Heart left ventricle (tissue), 16 donors: ENCODE data around the gene RSPH10B2. TPM values are rescaled to one million over a fixed set of nuclear protein-coding genes. Genes with fewer than 3 reads are reported as not detected.
"Not testable (repeated sequence)": the region's sequence is repeated elsewhere in the genome, so short reads cannot be mapped to it uniquely, and the experiment has no call there.

ENCODE experiments used
- ATAC-seq, 4 donors: fragments of 200-7000 bp; cut with Tn5 transposase; one replicate each; pipeline ENCODE4 v1.9.1; 2020 to 2022; ENCODE audit warnings: moderate library complexity in 4 of 4, mild to moderate bottlenecking in 3 of 4, moderate number of reproducible peaks in 1 of 4
- DNase-seq, 5 donors: peaks; one replicate each; pipeline ENCODE4 v3.0.0-alpha.2; 2020
- H3K27ac ChIP-seq, 12 donors: fragments of 200-600 bp; sonication (generic) in 4 of 12; one replicate each; pipeline versions ENCODE4 v1.5.0 to v1.8.0; 2016 to 2022; ENCODE audit warnings: mild to moderate bottlenecking in 2 of 12
- H3K27me3 ChIP-seq, 9 donors: fragments of 200-600 bp; sonication (generic) in 2 of 9; one replicate each; pipeline versions ENCODE4 v1.5.1 to v1.8.0; 2016 to 2022; ENCODE audit warnings: mild to moderate bottlenecking in 3 of 9
- H3K36me3 ChIP-seq, 9 donors: fragments of 200-600 bp; sonication (generic) in 2 of 9; one replicate each; pipeline versions ENCODE4 v1.5.0 to v1.8.0; 2018 to 2022; ENCODE audit warnings: mild to moderate bottlenecking in 2 of 9
- H3K4me1 ChIP-seq, 12 donors: fragments of 200-600 bp; sonication (generic) in 4 of 12; one replicate each; pipeline versions ENCODE4 v1.5.0 to v1.8.0; 2016 to 2022; ENCODE audit warnings: mild to moderate bottlenecking in 3 of 12
- H3K4me3 ChIP-seq, 12 donors: fragments of 200-600 bp; sonication (generic) in 4 of 12; one replicate each; pipeline versions ENCODE4 v1.5.0 to v1.8.0; 2017 to 2022; ENCODE audit warnings: mild to moderate bottlenecking in 9 of 12, moderate library complexity in 4 of 12
- H3K9me3 ChIP-seq, 12 donors: fragments of 200-600 bp; sonication (generic) in 4 of 12; one replicate each; pipeline versions ENCODE4 v1.5.0 to v1.8.0; 2016 to 2022; ENCODE audit warnings: mild to moderate bottlenecking in 1 of 12
- CTCF ChIP-seq, 12 donors: fragments of 200-600 bp; sonication (generic) in 4 of 12; IDR thresholded peaks; one replicate each; pipeline versions ENCODE4 v1.5.0 to v1.8.0; 2018 to 2022; ENCODE audit warnings: antibody characterized with exemption in 12 of 12, mild to moderate bottlenecking in 5 of 12
- POLR2A ChIP-seq, 2 donors: fragments of 450-650 bp; IDR thresholded peaks; one replicate each; pipeline ENCODE4 v1.6.1; 2017; ENCODE audit warnings: antibody characterized with exemption in 2 of 2, mild to moderate bottlenecking in 2 of 2, moderate library complexity in 2 of 2
- WGBS, 4 donors: extraction: QIAGEN DNeasy Blood & Tissue Kit in 2 of 4; methylation state at CpG; one replicate each; pipeline versions ENCODE4 v1.1.5 to v1.1.7; 2013 to 2018; 5-methylcytosine and 5-hydroxymethylcytosine counted together
- intact Hi-C, 10 donors: fragments of 100-400 bp; cut with DNase I; formaldehyde crosslinking; loops; one replicate each; pipeline versions ENCODE4 v1.11.1 to v1.14.2; 2022
- polyA plus RNA-seq, 2 donors: library from polyadenylated mRNA; stranded (reverse); fragments of 200-250 nt; gene quantifications; one replicate each; pipeline ENCODE4 v1.2.3, GENCODE V29; 2013
- total RNA-seq, 9 donors: library from RNA; depleted of rRNA in 2 of 9; stranded (reverse); fragments of >200 nt in 2 of 9; fragmentation: NEBNext Ultra II Directional in 3 of 9; extraction: Animal tissue kit (Norgen Biotek cat#: 25700) in 3 of 9; gene quantifications; one replicate each; pipeline versions ENCODE4 v1.1.0 to v1.2.4, GENCODE V29; 2016 to 2023
- donor health status: ischemic (EF 13 %, LVEDD 7.1; RV severe dilation, severe dysfunction).
- donor health status: healthy with polysubstance abuse.
- donor health status: DM: no; HTN: yes; CAD: no.
- donor health status: DM: no; HTN: no; CAD: no.
- donor health status: ischemic (EF 25% LVEDD 6.9; RV normal size, moderate dysfunction).
- donor health status: ischemic (EF 25% LVEDD 5.7; RV mildly dilated, moderate dysfunction).
- donor health status: healthy.
- donor health status: DM: yes; HTN: yes; CAD: no.
- donor health status: ischemic (EF 35%, LVEDD 5.7; RV mildly dilated, moderate dysfunction).
- donor health status: nonischemic (EF 11% LVEDD 7.7; RV severe dilation, severe dysfunction).
- donor health status: DM: yes; HTN: yes; CAD: no.
- donor health status: PGD.
- donor health status: ischemic (EF 29% LVEDD 5.4; RV normal size, mild dysfunction).
- donor health status: nonischemic (EF 23%, LVEDD 6.1; RV moderate dilation, normal function).

RSPH10B2 gene
- total and polyA plus RNA-seq, 11 donors = not detected

- TF ChIP-seq CTCF (IDR thresholded peaks at IDR 0.05) = no peak
- no peak for TF ChIP-seq POLR2A (IDR thresholded peaks at IDR 0.05)
- H3K4me1 ChIP-seq = no peaks in the 10 kb centered on the region
- no peak for DNase-seq
- ATAC-seq = no peak
- no peak overlapping the region for H3K27ac ChIP-seq
- peaks cover 0 to 22% (median 5%) of the 10 kb centered on the region in 9 donors for H3K27me3 ChIP-seq
- 75 to 82% (median 79%) methylated on average over 7 of the region's 7 CpGs for WGBS, 4 donors
- no peaks in the 10 kb centered on the region for H3K9me3 ChIP-seq
- H3K4me3 ChIP-seq = no peak overlapping the region
- intact Hi-C loops = no loop called here
- H3K36me3 ChIP-seq = no peaks in the 10 kb centered on the region
These were observed 77.3 kb downstream of the RSPH10B2 start for GRCh38 chr7:6831018-6831725.

- ATAC-seq (no peak), DNase-seq (no peak)
- no peaks in the 10 kb centered on the region for H3K36me3 ChIP-seq
- H3K4me3 ChIP-seq = no peak overlapping the region
- no peaks in the 10 kb centered on the region for H3K9me3 ChIP-seq
- WGBS, 4 donors = 88 to 92% (median 88%) methylated on average over 6 of the region's 6 CpGs
- peaks cover 0 to 24% (median 5%) of the 10 kb centered on the region in 9 donors for H3K27me3 ChIP-seq
- intact Hi-C loops = no loop called here
- TF ChIP-seq CTCF (IDR thresholded peaks at IDR 0.05) = no peak
- no peak for TF ChIP-seq POLR2A (IDR thresholded peaks at IDR 0.05)
- no peak overlapping the region for H3K27ac ChIP-seq
- H3K4me1 ChIP-seq = no peaks in the 10 kb centered on the region
These were observed 79.7 kb downstream of the RSPH10B2 start for GRCh38 chr7:6833636-6834035.

- DNase-seq, H3K4me1 ChIP-seq, intact Hi-C loops, H3K36me3 ChIP-seq, H3K9me3 ChIP-seq, H3K27ac ChIP-seq, H3K4me3 ChIP-seq, ATAC-seq: not testable (repeated sequence)
- H3K27me3 ChIP-seq = peaks cover 0 to 34% (median 5%) of the 10 kb centered on the region in 9 donors
- 31 to 78% (median 59%) methylated on average over 3 of the region's 3 CpGs for WGBS, 4 donors
These were observed 81.6 kb downstream of the RSPH10B2 start for GRCh38 chr7:6835521-6835920.

GRCh38 chr7:6837081-6837480 lies 83.2 kb downstream of the RSPH10B2 start:
- H3K4me1 ChIP-seq, DNase-seq, intact Hi-C loops, H3K4me3 ChIP-seq, ATAC-seq, H3K36me3 ChIP-seq, H3K9me3 ChIP-seq, H3K27ac ChIP-seq: not testable (repeated sequence)
- peaks cover 0 to 40% (median 5%) of the 10 kb centered on the region in 9 donors for H3K27me3 ChIP-seq
- 92 to 93% (median 92%) methylated on average over 10 of the region's 10 CpGs for WGBS, 4 donors

- H3K4me1 ChIP-seq, intact Hi-C loops, ATAC-seq, H3K4me3 ChIP-seq, H3K36me3 ChIP-seq, H3K27ac ChIP-seq, H3K9me3 ChIP-seq, DNase-seq: not testable (repeated sequence)
- H3K27me3 ChIP-seq = peaks cover 0 to 29% (median 0%) of the 10 kb centered on the region in 9 donors
- 64 to 77% (median 66%) methylated on average over 20 of the region's 20 CpGs for WGBS, 4 donors
These were observed 88.5 kb downstream of the RSPH10B2 start for GRCh38 chr7:6842278-6842921.

GRCh38 chr7:6843092-6843491 lies 89.2 kb downstream of the RSPH10B2 start:
- DNase-seq, H3K9me3 ChIP-seq, intact Hi-C loops, H3K27ac ChIP-seq, ATAC-seq, H3K4me1 ChIP-seq, H3K4me3 ChIP-seq, H3K36me3 ChIP-seq: not testable (repeated sequence)
- peaks cover 0 to 29% (median 0%) of the 10 kb centered on the region in 9 donors for H3K27me3 ChIP-seq
- 12 to 33% (median 26%) methylated on average over 5 of the region's 5 CpGs for WGBS, 4 donors

GRCh38 chr7:6843654-6844053 lies 89.8 kb downstream of the RSPH10B2 start:
- H3K9me3 ChIP-seq, ATAC-seq, H3K36me3 ChIP-seq, DNase-seq, intact Hi-C loops, H3K4me1 ChIP-seq, H3K27ac ChIP-seq, H3K4me3 ChIP-seq: not testable (repeated sequence)
- peaks cover 0 to 25% (median 0%) of the 10 kb centered on the region in 9 donors for H3K27me3 ChIP-seq
- WGBS, 4 donors = 58 to 85% (median 72%) methylated on average over 1 to 6 of the region's 6 CpGs

- ATAC-seq, intact Hi-C loops, DNase-seq, H3K4me1 ChIP-seq, H3K4me3 ChIP-seq, H3K36me3 ChIP-seq, H3K9me3 ChIP-seq, H3K27ac ChIP-seq: not testable (repeated sequence)
- WGBS, 4 donors = 65 to 74% (median 72%) methylated on average over 16 of the region's 16 CpGs
- H3K27me3 ChIP-seq = peaks cover 0 to 18% (median 0%) of the 10 kb centered on the region in 9 donors
These were observed 92.1 kb downstream of the RSPH10B2 start for GRCh38 chr7:6845971-6846449.

GRCh38 chr7:6847751-6848150 lies 93.8 kb downstream of the RSPH10B2 start:
- H3K4me1 ChIP-seq, H3K36me3 ChIP-seq, DNase-seq, H3K4me3 ChIP-seq, ATAC-seq, H3K27ac ChIP-seq, H3K9me3 ChIP-seq, H3K27me3 ChIP-seq, intact Hi-C loops: not testable (repeated sequence)
- 79 to 92% (median 84%) methylated on average over 2 to 18 of the region's 18 CpGs for WGBS, 4 donors
